Measurements from ENCODE around the gene ADAMTSL1. TPM values are rescaled to one million over a fixed set of nuclear protein-coding genes. Genes with fewer than 3 reads are reported as not detected.

Gene ADAMTSL1, protein sequence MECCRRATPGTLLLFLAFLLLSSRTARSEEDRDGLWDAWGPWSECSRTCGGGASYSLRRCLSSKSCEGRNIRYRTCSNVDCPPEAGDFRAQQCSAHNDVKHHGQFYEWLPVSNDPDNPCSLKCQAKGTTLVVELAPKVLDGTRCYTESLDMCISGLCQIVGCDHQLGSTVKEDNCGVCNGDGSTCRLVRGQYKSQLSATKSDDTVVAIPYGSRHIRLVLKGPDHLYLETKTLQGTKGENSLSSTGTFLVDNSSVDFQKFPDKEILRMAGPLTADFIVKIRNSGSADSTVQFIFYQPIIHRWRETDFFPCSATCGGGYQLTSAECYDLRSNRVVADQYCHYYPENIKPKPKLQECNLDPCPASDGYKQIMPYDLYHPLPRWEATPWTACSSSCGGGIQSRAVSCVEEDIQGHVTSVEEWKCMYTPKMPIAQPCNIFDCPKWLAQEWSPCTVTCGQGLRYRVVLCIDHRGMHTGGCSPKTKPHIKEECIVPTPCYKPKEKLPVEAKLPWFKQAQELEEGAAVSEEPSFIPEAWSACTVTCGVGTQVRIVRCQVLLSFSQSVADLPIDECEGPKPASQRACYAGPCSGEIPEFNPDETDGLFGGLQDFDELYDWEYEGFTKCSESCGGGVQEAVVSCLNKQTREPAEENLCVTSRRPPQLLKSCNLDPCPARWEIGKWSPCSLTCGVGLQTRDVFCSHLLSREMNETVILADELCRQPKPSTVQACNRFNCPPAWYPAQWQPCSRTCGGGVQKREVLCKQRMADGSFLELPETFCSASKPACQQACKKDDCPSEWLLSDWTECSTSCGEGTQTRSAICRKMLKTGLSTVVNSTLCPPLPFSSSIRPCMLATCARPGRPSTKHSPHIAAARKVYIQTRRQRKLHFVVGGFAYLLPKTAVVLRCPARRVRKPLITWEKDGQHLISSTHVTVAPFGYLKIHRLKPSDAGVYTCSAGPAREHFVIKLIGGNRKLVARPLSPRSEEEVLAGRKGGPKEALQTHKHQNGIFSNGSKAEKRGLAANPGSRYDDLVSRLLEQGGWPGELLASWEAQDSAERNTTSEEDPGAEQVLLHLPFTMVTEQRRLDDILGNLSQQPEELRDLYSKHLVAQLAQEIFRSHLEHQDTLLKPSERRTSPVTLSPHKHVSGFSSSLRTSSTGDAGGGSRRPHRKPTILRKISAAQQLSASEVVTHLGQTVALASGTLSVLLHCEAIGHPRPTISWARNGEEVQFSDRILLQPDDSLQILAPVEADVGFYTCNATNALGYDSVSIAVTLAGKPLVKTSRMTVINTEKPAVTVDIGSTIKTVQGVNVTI (N-terminal part only)
- 1.2 and 1.5 TPM in 2 replicates for total RNA-seq (2021)
- long read RNA-seq, partial matches to known transcripts: 1 of 5 reads
- long read RNA-seq, other reads (novel, unspliced or antisense): 1 of 5 reads

DNA sequence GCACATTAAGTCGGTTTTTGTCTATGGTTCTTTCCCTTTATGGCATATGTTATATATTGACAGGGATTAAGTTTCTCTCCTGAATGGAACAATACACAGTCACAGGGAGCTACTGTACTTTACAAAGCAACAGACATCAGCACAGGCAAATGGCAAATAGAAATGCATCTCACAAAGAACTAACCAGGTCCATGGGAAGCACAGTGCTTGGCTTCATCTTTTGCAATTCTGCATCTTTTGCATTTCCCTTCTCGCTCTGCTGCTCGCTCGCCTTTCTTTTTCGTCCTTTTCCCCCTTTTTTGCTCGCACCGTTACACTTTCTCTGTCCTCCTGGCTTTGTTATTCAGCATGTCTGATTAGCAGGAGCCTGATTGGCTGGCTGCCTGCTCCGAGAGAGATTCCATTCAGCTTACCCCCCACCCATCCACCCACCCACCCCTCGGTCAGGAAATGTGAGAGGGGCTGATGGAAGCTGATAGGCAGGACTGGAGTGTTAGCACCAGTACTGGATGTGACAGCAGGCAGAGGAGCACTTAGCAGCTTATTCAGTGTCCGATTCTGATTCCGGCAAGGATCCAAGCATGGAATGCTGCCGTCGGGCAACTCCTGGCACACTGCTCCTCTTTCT lies at the start of gene ADAMTSL1:
ADAMTSL1 (plus strand) TSS at position 502 of the 628 bp plus-strand sequence; CDS start at position 582, 80 bp downstream.
- Histone ChIP-seq H2AFZ (ENCODE audit: low read length) (no peak within 1 kb of the TSS), H3K23ac (ENCODE audit: insufficient read length, low read depth, low read length) (no peak within 1 kb of the TSS), H3K79me2 (ENCODE audit: insufficient read depth, low read length) (no peaks in the 10 kb centered on the region), H3K79me1 (ENCODE audit: insufficient read depth, low read depth, low read length, poor library complexity, severe bottlenecking) (no peaks in the 10 kb centered on the region), H3K4me2 (ENCODE audit: insufficient read depth, insufficient read length, low read length) (peak within 1 kb of the TSS; percentile 68), H2BK5ac (ENCODE audit: insufficient read length, low read length) (no peak within 1 kb of the TSS), H3K4me1 (ENCODE audit: insufficient read depth, low read length) (peaks cover 2% of the 10 kb centered on the region; the same call in 1 of the 2 replicates), H2BK12ac (ENCODE audit: insufficient read length, low read depth, low read length) (no peak within 1 kb of the TSS), H3K27ac (ENCODE audit: insufficient read length, low read depth, low read length) (no peak within 1 kb of the TSS), H3K4ac (ENCODE audit: low read depth, low read length) (no peak within 1 kb of the TSS), H3K27me3 (ENCODE audit: insufficient read depth, low read length) (no peaks in the 10 kb centered on the region), H3K18ac (ENCODE audit: insufficient read length, low read depth, low read length) (no peak within 1 kb of the TSS), H3T11ph (ENCODE audit: low read length) (no peak within 1 kb of the TSS), H4K20me1 (ENCODE audit: control insufficient read depth, insufficient read depth, insufficient read length) (no peaks in the 10 kb centered on the region), H3K9me3 (ENCODE audit: control insufficient read depth, low read depth, low read length) (no peaks in the 10 kb centered on the region), H4K91ac (ENCODE audit: insufficient read length, low read depth, low read length) (no peak within 1 kb of the TSS), H3K56ac (ENCODE audit: insufficient read length, low read depth, low read length) (no peak within 1 kb of the TSS), H2BK20ac (ENCODE audit: low read depth, low read length, poor library complexity, severe bottlenecking) (no peak within 1 kb of the TSS), H2BK15ac (ENCODE audit: low read depth, low read length) (no peak within 1 kb of the TSS), H2AK5ac (ENCODE audit: insufficient read length, low read length) (no peak within 1 kb of the TSS), H3K14ac (ENCODE audit: insufficient read depth, low read length) (no peak within 1 kb of the TSS), H3K23me2 (ENCODE audit: insufficient read length, low read depth, low read length, poor library complexity, severe bottlenecking) (peaks cover 5% of the 10 kb centered on the region), H4K8ac (replicated peaks; ENCODE audit: insufficient read length, low read depth, low read length) (no peak within 1 kb of the TSS), H2BK120ac (ENCODE audit: low read depth, low read length, poor library complexity, severe bottlenecking) (no peak within 1 kb of the TSS), H4K5ac (ENCODE audit: insufficient read length, low read depth, low read length) (no peak within 1 kb of the TSS), H3K9ac (ENCODE audit: extremely low read depth, insufficient read length, low read length) (no peak within 1 kb of the TSS)
- Mint-ChIP-seq H3K36me3 (ENCODE audit: insufficient read depth in 1 of 3, low read depth in 3 of 3) (peaks cover 0 to 9% (median 0%) of the 10 kb centered on the region in 3 experiments; a peak in 4 of 7 replicates), H3K9me3 (peaks cover 4 to 7% of the 10 kb centered on the region in 2 experiments; a peak in 3 of 5 replicates), H3K4me1 (peaks cover 40 to 46% of the 10 kb centered on the region in 2 experiments), H3K4me3 (peak within 1 kb of the TSS; percentile 46 to 83), H3K27me3 (ENCODE audit: low read depth) (no peaks in the 10 kb centered on the region), H3K27ac (peak within 1 kb of the TSS; percentile 3 to 86 (median 83); a peak in 6 of 7 replicates)
- no CpG with 5 or more reads among the region's 13 CpGs for WGBS (ENCODE audit: extremely low coverage, insufficient read length, low lambda C conversion rate)
- TF ChIP-seq, protein P1, sequence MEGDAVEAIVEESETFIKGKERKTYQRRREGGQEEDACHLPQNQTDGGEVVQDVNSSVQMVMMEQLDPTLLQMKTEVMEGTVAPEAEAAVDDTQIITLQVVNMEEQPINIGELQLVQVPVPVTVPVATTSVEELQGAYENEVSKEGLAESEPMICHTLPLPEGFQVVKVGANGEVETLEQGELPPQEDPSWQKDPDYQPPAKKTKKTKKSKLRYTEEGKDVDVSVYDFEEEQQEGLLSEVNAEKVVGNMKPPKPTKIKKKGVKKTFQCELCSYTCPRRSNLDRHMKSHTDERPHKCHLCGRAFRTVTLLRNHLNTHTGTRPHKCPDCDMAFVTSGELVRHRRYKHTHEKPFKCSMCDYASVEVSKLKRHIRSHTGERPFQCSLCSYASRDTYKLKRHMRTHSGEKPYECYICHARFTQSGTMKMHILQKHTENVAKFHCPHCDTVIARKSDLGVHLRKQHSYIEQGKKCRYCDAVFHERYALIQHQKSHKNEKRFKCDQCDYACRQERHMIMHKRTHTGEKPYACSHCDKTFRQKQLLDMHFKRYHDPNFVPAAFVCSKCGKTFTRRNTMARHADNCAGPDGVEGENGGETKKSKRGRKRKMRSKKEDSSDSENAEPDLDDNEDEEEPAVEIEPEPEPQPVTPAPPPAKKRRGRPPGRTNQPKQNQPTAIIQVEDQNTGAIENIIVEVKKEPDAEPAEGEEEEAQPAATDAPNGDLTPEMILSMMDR (conservative IDR thresholded peaks at IDR 0.05): no peak
- peak; percentile 94 for DNase-seq

Data from H9 (cell line).